ENCODE results near the gene HS3ST4. TPM values are rescaled to one million over a fixed set of nuclear protein-coding genes. Genes with fewer than 3 reads are reported as not detected.

HS3ST4 gene
- total RNA-seq, 1 donor from 2014 or later: not detected

- DNase-seq (ENCODE audit: missing footprints) (no peak), ATAC-seq (no peak)
- intact Hi-C loops (cut with DNase I): no loop called here
These were observed 104.5 kb downstream of the HS3ST4 start for GRCh38 chr16:25796239-25796638.

- ATAC-seq: no peak
- no peak for DNase-seq (ENCODE audit: missing footprints)
- intact Hi-C loops (cut with DNase I): no loop called here
These were observed 106.3 kb downstream of the HS3ST4 start for GRCh38 chr16:25798065-25798464.

GRCh38 chr16:25799816-25800215, 108.1 kb downstream of the HS3ST4 start:
- ATAC-seq (no peak), DNase-seq (ENCODE audit: missing footprints) (no peak)
- intact Hi-C loops (cut with DNase I): no loop called here

GRCh38 chr16:25812215-25812614, 120.5 kb downstream of the HS3ST4 start:
- ATAC-seq (no peak), DNase-seq (ENCODE audit: missing footprints) (no peak)
- intact Hi-C loops (cut with DNase I): no loop called here

- intact Hi-C loops (cut with DNase I): no loop called here
- DNase-seq (ENCODE audit: missing footprints) (no peak), ATAC-seq (no peak)
These were observed 125.5 kb downstream of the HS3ST4 start for GRCh38 chr16:25817295-25817694.

- DNase-seq (ENCODE audit: missing footprints): no peak
- ATAC-seq: no peak
- intact Hi-C loops (cut with DNase I): no loop called here
These were observed 126.1 kb downstream of the HS3ST4 start for GRCh38 chr16:25817876-25818275.

GRCh38 chr16:25823891-25824290, 132.1 kb downstream of the HS3ST4 start:
- intact Hi-C loops (cut with DNase I): no loop called here
- DNase-seq (ENCODE audit: missing footprints) (no peak), ATAC-seq (no peak)

GRCh38 chr16:25827709-25828108, 135.9 kb downstream of the HS3ST4 start:
- DNase-seq (ENCODE audit: missing footprints) (no peak), ATAC-seq (no peak)
- intact Hi-C loops (cut with DNase I): no loop called here

- ATAC-seq: no peak
- intact Hi-C loops (cut with DNase I): no loop called here
- DNase-seq (ENCODE audit: missing footprints): no peak
These were observed 136.8 kb downstream of the HS3ST4 start for GRCh38 chr16:25828510-25828909.

GRCh38 chr16:25832291-25832690, 140.5 kb downstream of the HS3ST4 start:
- intact Hi-C loops (cut with DNase I): no loop called here
- DNase-seq (ENCODE audit: missing footprints): no peak
- ATAC-seq: no peak

GRCh38 chr16:25834101-25834500, 142.3 kb downstream of the HS3ST4 start:
- intact Hi-C loops (cut with DNase I): no loop called here
- DNase-seq (ENCODE audit: missing footprints): no peak
- no peak for ATAC-seq

GRCh38 chr16:25835126-25835525, 143.4 kb downstream of the HS3ST4 start:
- no peak for ATAC-seq
- intact Hi-C loops (cut with DNase I): loop anchor here (5.0 kb wide), 1 partner anchor 1622 kb away; no protein-coding TSS in a partner anchor
- DNase-seq (ENCODE audit: missing footprints): no peak

- no peak for DNase-seq (ENCODE audit: missing footprints)
- intact Hi-C loops (cut with DNase I): loop anchor here (5.0 kb wide), 1 partner anchor 1619 kb away; no protein-coding TSS in a partner anchor
These were observed 147.0 kb downstream of the HS3ST4 start for GRCh38 chr16:25838724-25839186.

GRCh38 chr16:25841761-25842160, 150.0 kb downstream of the HS3ST4 start:
- intact Hi-C loops (cut with DNase I): no loop called here
- no peak for ATAC-seq
- DNase-seq (ENCODE audit: missing footprints): no peak

More at GRCh38 chr16:25838724-25839186, 147.0 kb downstream of the HS3ST4 start:
- no peak for ATAC-seq

- no peak for ATAC-seq
- intact Hi-C loops (cut with DNase I): no loop called here
- no peak for DNase-seq (ENCODE audit: missing footprints)
These were observed 154.1 kb downstream of the HS3ST4 start for GRCh38 chr16:25845901-25846300.

- intact Hi-C loops (cut with DNase I): no loop called here
- ATAC-seq (no peak), DNase-seq (ENCODE audit: missing footprints) (no peak)
These were observed 162.4 kb downstream of the HS3ST4 start for GRCh38 chr16:25854141-25854540.

GRCh38 chr16:25855063-25855462, 163.3 kb downstream of the HS3ST4 start:
- ATAC-seq (no peak), DNase-seq (ENCODE audit: missing footprints) (no peak)
- intact Hi-C loops (cut with DNase I): no loop called here

GRCh38 chr16:25855818-25856217, 164.1 kb downstream of the HS3ST4 start:
- ATAC-seq (no peak), DNase-seq (ENCODE audit: missing footprints) (no peak)
- intact Hi-C loops (cut with DNase I): no loop called here

- DNase-seq (ENCODE audit: missing footprints) (no peak), ATAC-seq (no peak)
- intact Hi-C loops (cut with DNase I): no loop called here
These were observed 167.9 kb downstream of the HS3ST4 start for GRCh38 chr16:25859645-25860044.

GRCh38 chr16:25867041-25867440, 175.3 kb downstream of the HS3ST4 start:
- DNase-seq (ENCODE audit: missing footprints): no peak
- intact Hi-C loops (cut with DNase I): no loop called here
- no peak for ATAC-seq

- intact Hi-C loops (cut with DNase I): no loop called here
- ATAC-seq (no peak), DNase-seq (ENCODE audit: missing footprints) (no peak)
These were observed 176.3 kb downstream of the HS3ST4 start for GRCh38 chr16:25868106-25868505.

Measured in Right ventricle myocardium inferior (tissue), 1 donor.